Kidney glomerular epithelial cell (primary cell): ENCODE results near the gene CHN2.

Experiments used
- DNase-seq: peaks from one replicate; lab custom pipeline; 2025; lab: John Stamatoyannopoulos, UW

The CHN2 gene

GRCh38 chr7:29284696-29285443 is 90.3 kb downstream of the CHN2 start:
- DNase-seq: no peak

GRCh38 chr7:29285444-29285793 is 90.8 kb downstream of the CHN2 start:
- DNase-seq: peak; percentile 67

GRCh38 chr7:29285861-29286260 is 91.3 kb downstream of the CHN2 start:
- no peak for DNase-seq

DNA sequence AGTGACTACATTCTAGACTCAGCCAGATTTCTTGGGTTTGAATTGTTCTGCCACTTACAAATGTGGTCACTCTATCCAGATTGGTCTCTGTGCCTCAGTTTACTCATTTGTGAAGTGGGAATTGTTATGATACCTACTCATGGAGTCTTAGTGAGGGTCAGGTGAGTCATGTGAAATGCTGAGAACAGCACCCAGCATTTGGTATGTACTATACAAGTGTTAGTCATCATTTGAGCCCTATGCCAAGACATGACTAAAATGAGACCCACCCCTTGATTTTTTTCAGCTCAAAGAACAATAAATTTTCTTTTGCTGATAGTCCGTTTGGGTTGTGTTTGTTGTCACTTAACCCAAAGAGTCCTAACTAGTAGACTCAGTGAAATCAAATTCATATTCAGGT is 92.8 kb downstream of the CHN2 start:
- peak; percentile 76 for DNase-seq

- no peak for DNase-seq
Observed at GRCh38 chr7:29288181-29289091, 93.9 kb downstream of the CHN2 start.

DNA sequence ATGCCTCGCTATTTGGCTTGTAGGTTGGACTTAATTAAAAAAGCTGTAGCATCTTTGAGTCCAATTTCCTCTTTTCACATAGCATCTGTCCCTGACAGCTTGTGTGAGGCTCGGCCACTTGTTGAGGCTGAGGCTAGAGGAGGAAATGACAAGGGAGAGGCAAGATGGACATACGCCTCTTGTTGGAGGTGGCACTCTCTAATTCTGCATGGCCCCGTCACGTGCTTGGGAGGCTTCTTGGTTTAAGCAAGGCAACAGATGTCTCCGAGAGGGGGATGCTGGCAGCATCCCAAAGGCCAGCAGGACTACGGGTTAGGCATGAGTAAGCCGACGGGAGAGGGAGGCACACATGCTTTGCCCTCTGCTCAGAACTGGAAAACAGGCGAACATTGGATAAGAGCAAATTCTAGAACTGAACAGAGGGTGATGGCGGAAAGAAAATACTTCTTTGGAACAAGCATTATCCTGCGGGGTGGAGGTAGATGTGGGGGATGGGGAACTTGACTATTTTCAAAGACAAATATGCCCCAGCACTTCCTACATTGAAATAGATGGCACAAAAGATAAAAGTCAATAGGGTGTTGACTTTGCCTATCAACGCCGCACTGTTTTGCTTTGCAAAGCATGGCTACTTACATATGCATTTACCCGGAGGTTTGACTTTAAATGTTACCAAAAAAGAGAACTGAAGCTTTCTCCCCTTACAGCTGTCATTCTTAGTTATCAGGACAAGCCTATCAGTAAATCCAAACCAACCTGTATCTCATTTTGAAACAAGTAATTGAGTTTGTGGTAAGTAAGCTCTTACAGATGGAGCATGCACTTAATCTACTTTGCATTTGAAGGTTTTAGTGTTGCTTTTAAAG is 94.8 kb downstream of the CHN2 start:
- peak; percentile 11 for DNase-seq

DNA sequence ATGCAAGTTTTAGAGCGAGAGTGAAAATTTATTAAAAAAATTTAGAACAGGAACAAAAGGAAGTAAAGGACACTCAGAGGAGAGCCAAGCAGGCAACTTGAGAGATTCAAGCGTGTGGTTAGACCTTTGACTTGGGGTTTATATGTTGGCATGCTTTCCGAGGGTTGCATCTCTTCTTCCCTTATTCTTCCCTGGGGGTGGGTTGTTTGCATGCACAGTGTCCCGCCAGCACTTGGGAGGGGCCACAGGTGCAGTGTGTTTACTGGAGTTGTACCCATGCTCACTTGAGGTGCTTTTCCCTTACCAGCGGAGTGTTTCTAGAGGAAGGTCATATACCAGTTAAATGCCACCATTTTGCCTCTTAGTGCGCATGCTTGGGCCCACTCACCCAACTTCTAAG is 96.3 kb downstream of the CHN2 start:
- no peak for DNase-seq

DNA sequence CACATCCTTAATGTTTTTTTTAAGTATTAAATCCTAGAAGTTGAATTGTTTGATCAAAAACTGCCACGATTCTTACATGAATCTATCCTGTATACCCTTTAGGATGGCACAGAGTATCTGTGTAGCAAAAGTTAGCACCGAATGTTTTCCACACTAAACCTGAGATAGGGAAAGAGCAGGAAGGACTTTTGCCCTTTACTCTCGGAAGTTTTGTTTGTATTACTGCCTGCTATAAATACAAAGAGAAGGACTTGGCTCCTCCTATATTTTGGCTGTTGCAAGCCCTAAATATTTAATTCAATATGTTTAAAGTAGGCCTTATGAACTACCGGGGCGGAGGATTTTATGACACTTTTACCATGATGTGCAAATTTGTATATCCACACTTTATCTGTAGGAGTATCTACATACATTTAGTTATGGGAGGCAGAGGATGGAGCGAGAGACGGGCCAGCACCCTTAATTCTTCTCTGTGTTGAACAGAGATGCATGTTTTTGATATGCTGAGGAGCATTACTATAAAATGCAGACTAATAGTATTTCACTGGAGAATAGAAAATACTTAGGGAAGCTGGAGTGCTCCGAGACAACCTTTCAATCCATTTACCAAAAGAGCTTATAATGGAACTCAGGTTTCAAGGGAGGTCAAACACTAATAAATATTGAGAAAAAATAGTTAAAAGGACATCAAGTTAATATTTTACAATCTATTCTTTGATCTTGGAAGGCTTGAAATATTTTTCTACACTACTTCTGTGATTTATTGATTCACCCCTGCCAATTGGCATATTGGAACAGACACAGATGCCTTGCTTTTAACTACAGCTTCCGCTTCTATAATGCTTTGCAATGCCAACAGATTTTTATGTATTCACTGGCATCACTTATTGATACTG is 97.4 kb downstream of the CHN2 start:
- DNase-seq: no peak

GRCh38 chr7:29292886-29293658 is 98.5 kb downstream of the CHN2 start:
- DNase-seq: no peak

DNA sequence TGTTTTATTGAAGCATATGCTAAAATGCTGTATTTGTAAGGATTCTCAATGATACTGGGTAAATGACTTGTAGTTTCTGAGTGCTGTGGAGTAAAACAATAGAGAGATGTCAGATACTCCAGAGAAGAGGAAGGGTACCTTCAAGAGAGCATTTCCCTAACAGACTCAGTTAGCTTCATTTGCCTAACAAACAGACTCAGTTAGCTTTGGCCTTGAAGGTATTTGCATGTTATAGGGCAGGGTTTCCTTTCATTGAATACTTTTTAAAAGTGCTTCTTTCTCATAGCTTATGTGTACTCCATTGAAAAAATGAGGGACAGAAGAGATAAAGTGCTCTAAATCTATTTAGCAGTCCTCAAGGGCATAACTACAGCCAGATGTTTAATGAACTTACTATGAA is 101.8 kb downstream of the CHN2 start:
- DNase-seq: no peak

- DNase-seq: no peak
Observed at GRCh38 chr7:29297194-29297890, 102.8 kb downstream of the CHN2 start.

DNA sequence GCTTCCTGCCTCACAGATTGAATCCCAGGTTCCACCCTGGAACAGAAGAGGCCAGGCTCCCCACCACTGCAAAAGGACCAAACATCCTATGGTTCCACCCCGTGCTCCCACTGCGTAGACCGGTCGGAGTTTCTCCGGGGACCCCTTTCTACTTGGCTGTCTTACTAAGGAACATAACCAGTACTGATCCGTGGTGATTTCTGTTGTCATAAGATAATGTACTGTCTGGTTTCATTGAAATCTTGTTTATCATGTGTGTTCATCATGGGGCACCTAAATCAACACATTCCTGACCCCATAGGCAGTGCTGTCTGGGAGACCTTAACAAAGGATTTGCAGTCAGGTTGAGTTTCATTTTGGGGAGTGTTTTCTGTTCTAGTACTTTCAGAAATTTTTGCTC is 104.5 kb downstream of the CHN2 start:
- DNase-seq: no peak

DNA sequence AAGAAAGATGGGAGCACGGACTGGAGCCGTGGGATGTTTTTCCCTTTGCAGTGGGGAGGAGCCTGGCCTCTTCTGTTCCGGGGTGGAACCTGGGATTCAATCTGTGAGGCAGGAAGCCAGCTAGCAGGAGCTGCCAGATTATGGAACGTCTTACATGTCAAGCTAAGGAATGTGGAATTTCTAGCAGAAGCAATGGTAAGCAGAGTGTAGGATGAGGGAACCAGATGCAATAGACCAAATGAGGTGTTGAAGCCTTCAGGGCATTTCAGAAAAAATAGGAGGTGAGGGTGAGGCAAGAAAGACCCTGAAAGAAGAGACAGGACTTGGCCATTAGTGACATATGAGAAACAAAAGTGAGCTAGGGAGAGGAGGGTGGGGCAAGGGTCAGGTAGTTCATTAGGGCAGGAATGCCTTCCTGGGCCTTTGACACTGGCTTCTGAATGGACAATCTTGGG is 105.5 kb downstream of the CHN2 start:
- no peak for DNase-seq

GRCh38 chr7:29300649-29301048 is 106.1 kb downstream of the CHN2 start:
- DNase-seq: no peak

- DNase-seq: no peak
Observed at GRCh38 chr7:29302666-29303395, 108.3 kb downstream of the CHN2 start.

DNA sequence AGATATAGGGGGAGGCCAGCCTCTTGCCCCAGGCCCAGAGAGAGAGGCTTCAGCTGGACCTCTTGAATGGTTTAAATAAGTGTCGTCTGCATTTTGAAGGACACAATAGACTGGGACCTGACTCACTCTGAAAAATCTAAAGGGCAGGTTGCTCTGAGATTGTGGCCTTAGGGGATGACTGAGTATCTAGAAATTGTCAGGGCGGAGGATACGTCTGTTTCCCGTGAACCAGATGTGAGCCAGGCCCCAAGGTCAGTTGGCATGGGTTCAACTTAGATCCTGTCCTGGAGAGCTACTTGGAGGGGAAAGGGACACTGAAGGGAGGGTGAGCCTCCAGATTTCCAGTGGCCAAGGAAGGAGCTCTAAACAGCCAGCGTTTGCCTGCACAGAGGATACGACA is 110.2 kb downstream of the CHN2 start:
- no peak for DNase-seq

DNA sequence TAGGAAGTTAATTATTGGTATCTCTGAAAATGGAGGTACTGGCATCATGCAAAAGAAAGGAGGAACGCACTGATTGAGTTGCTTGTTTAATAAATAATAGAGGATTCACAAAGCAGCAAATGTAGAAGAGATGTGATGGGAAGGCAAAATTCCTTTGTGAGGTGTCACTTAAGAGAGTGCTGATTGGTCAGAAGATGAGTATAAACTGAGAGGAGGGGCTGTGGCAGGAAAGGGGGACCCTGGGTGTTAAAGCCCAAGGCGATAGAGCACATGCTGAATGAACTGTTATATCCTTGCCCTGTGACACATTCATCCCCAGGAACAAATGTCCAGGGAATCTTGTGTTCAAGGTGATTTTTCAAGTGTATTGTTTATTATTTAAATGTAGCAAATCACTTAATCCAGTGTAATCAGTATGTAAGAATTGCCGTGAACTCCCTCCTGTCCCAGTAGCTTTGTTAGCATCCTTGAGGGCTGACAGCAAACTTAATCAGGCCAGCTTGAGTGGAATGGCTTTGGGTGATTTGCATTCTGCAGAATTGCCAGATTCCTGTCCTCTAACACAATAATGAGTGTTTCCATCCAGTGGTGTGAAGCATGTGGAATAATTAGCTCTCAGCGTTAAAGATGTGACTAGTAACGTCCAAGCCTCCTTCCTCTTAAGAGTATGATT is 111.9 kb downstream of the CHN2 start:
- DNase-seq: peak; percentile 76

DNA sequence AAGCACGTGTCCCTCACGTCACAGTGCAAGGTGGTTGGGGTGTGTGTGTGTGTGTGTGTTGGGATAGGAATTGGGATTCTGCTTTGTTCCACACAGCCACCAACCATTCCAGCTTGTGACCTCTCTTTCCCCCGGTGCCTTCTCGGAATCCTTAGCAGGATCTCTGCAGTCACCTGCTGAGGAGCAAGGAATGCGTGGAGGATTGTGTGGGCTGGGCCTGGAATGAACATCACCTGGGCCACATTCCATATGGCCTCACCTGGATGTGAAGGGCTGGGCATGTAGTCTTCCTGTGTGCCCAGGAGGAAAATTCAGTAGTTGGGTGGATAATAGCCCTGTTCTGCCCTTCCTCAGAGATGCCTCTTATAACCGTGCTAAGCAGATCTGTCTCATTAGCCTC is 113.8 kb downstream of the CHN2 start:
- DNase-seq: no peak
